GM18867 (cell line): ENCODE measurements around the gene RALB.
"Not testable (repeated sequence)": the region's sequence is repeated elsewhere in the genome, so short reads cannot be mapped to it uniquely, and the experiment has no call there.

Source experiments
- ATAC-seq: cut with Tn5 transposase; IDR thresholded peaks from one replicate; pipeline ENCODE4 v1.9.1; 2021; ENCODE audit warnings: mild to moderate bottlenecking, moderate library complexity; ENCODE audit not compliant: unreplicated experiment

Gene RALB

GRCh38 chr2:120313695-120314615 is 61.3 kb downstream of the RALB start:
- ATAC-seq = no peak

GRCh38 chr2:120314690-120315366 is 62.2 kb downstream of the RALB start:
- ATAC-seq = no peak

- ATAC-seq = no peak
Measured at GRCh38 chr2:120315367-120316033, 62.8 kb downstream of the RALB start.

GRCh38 chr2:120316071-120316470 is 63.4 kb downstream of the RALB start:
- ATAC-seq = no peak

- no peak for ATAC-seq
Measured at GRCh38 chr2:120316528-120317179, 64.0 kb downstream of the RALB start.

- ATAC-seq = no peak
Measured at GRCh38 chr2:120317180-120317533, 64.5 kb downstream of the RALB start.

- ATAC-seq = no peak
Measured at GRCh38 chr2:120317916-120318315, 65.3 kb downstream of the RALB start.

- no peak for ATAC-seq
Measured at GRCh38 chr2:120318626-120319025, 66.0 kb downstream of the RALB start.

- ATAC-seq = no peak
Measured at GRCh38 chr2:120319123-120319522, 66.5 kb downstream of the RALB start.

- no peak for ATAC-seq
Measured at GRCh38 chr2:120319686-120320317, 67.2 kb downstream of the RALB start.

- ATAC-seq = no peak
Measured at GRCh38 chr2:120320318-120320851, 67.7 kb downstream of the RALB start.

- ATAC-seq = not testable (repeated sequence)
Measured at GRCh38 chr2:120320887-120321556, 68.4 kb downstream of the RALB start.

GRCh38 chr2:120321721-120322284 is 69.2 kb downstream of the RALB start:
- no peak for ATAC-seq

- ATAC-seq = no peak
Measured at GRCh38 chr2:120322329-120322728, 69.7 kb downstream of the RALB start.

GRCh38 chr2:120323214-120323613 is 70.6 kb downstream of the RALB start:
- ATAC-seq = no peak

GRCh38 chr2:120323807-120324399 is 71.3 kb downstream of the RALB start:
- ATAC-seq = no peak

GRCh38 chr2:120324933-120325332 is 72.3 kb downstream of the RALB start:
- ATAC-seq = no peak

GRCh38 chr2:120326066-120326465 is 73.4 kb downstream of the RALB start:
- ATAC-seq = no peak
